LNCaP clone FGC (cell line): ENCODE data around the gene C1QTNF5.
A peak's percentile ranks its signal among the peaks of the same experiment; 100 is the strongest.

Experiments
- DNase-seq: peaks from one replicate; pipeline ENCODE4 v3.0.0-alpha.2; 2011; ENCODE audit warnings: low read depth
- H3K4me3 ChIP-seq: 2 replicates; pipeline ENCODE4 v1.5.1; 2011; ENCODE audit warnings: mild to moderate bottlenecking, low read depth, low read length, control low read depth
- CTCF ChIP-seq: IDR thresholded peaks from 2 replicates; pipeline ENCODE4 v1.5.1; 2012; ENCODE audit warnings: mild to moderate bottlenecking; ENCODE audit not compliant: control insufficient read depth, insufficient read depth; ENCODE audit errors: extremely low read depth

The C1QTNF5 gene

GRCh38 chr11:119381181-119381988, 40.7 kb upstream of the C1QTNF5 start, which contains the start of gene USP2:
USP2 (minus strand) TSS chr11:119381690; CDS start chr11:119373480, 8,210 bp downstream.
- H3K4me3 ChIP-seq: peak within 1 kb of the TSS; percentile 59
- DNase-seq: peak; percentile 85
- TF ChIP-seq CTCF: peak; percentile 91

GRCh38 chr11:119380827-119381180, 40.1 kb upstream of the C1QTNF5 start:
- TF ChIP-seq CTCF: no peak
- peak overlapping the region; percentile 59 for H3K4me3 ChIP-seq
- no peak for DNase-seq

GRCh38 chr11:119380160-119380826, 39.6 kb upstream of the C1QTNF5 start:
- no peak for TF ChIP-seq CTCF
- DNase-seq: no peak
- H3K4me3 ChIP-seq: no peak overlapping the region; the same call in 1 of the 2 replicates

GRCh38 chr11:119378851-119379465, 38.3 kb upstream of the C1QTNF5 start:
- H3K4me3 ChIP-seq: no peak overlapping the region
- DNase-seq: no peak
- no peak for TF ChIP-seq CTCF

GRCh38 chr11:119377961-119378667, 37.4 kb upstream of the C1QTNF5 start:
- no peak overlapping the region for H3K4me3 ChIP-seq
- no peak for DNase-seq
- TF ChIP-seq CTCF: no peak

GRCh38 chr11:119377112-119377901, 36.6 kb upstream of the C1QTNF5 start:
- H3K4me3 ChIP-seq: no peak overlapping the region
- no peak for TF ChIP-seq CTCF
- no peak for DNase-seq
